Measurements from ENCODE around the gene PLEKHN1.

GRCh38 chr1:966135-966703 is at the start of gene PLEKHN1:
- no peak for TF ChIP-seq EZH2 (IDR thresholded peaks at IDR 0.05; ENCODE audit: borderline replicate concordance, low read depth, low read length, poor library complexity, severe bottlenecking)
- no peak for TF ChIP-seq CTCF (conservative IDR thresholded peaks at IDR 0.05; ENCODE audit: low read depth, low read length)

Data from A673 (cell line).